Activated CD4-positive, alpha-beta T cell treated with anti-CD3 and anti-CD28 coated beads, Interleukin-2, Interleukin-4, amounts not matched to agents 100 ng/mL and 50 ng/mL, durations not matched to agents 16 hours and 8 hours (primary cell): Measurements from ENCODE around the gene GP1BB.
"Not testable (repeated sequence)": the region's sequence is repeated elsewhere in the genome, so short reads cannot be mapped to it uniquely, and the experiment has no call there.

Experiments
- DNase-seq: peaks from one replicate; pipeline ENCODE4 v3.0.0-alpha.2; 2020; ENCODE audit warnings: low spot score

The GP1BB gene

DNA sequence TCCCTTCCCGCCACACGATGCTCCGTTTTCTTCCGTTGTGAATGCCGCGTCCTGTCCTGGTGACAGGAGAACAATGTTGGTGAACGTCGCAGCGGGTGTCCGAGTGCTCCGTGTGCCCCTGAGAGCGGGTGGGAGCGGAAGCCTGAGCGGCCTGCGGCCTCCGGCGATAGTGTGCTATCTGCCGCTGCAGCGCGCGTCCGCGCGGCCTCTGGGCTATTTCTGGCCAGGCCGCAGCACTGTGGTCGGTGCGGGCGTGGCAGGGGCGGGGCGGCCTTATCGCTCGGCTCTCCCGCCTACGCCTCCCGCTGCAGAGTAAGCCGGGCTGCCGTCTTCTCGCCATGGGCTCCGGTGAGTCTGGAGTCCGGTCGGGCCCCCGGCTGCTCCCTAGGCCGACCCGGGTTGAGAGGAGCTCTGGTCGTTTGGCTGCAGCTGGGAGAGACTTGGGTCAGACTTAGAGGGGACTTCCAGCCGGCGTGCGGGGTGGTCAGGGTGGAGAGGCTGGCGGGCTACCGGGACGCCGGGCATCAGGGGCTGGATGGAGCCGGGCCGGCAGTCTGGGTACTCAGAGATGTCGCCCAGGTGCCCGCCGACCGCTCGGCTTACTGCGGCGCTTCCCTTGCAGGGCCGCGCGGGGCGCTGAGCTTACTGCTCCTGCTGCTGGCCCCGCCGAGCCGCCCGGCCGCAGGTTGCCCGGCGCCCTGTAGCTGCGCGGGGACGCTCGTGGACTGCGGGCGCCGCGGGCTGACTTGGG, at the start of gene GP1BB:
TSS of gene GP1BB (plus strand) at position 308 of the 751 bp plus-strand sequence. CDS start at position 339, 31 bp downstream.
- DNase-seq, result peak; percentile 30

DNA sequence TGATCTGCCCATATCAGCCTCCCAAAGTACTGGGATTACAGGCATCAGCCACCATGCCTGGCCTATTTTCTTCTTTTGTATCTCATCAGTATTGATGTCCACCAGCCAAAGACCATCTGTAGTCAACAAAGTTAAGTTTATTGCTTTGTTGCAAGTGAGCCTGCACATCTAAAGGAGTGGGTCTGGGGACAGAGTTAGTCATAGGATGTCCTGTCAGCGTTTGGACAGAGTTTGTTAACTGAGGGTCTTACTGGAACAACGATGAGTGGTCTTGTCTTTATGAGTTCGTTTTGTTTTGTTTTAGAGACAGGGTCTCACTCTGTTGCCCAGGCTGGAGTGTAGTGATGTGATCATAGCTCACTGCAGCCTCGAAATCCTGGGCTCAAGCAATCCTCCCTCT, 49.7 kb upstream of the GP1BB start:
- DNase-seq, result no peak

DNA sequence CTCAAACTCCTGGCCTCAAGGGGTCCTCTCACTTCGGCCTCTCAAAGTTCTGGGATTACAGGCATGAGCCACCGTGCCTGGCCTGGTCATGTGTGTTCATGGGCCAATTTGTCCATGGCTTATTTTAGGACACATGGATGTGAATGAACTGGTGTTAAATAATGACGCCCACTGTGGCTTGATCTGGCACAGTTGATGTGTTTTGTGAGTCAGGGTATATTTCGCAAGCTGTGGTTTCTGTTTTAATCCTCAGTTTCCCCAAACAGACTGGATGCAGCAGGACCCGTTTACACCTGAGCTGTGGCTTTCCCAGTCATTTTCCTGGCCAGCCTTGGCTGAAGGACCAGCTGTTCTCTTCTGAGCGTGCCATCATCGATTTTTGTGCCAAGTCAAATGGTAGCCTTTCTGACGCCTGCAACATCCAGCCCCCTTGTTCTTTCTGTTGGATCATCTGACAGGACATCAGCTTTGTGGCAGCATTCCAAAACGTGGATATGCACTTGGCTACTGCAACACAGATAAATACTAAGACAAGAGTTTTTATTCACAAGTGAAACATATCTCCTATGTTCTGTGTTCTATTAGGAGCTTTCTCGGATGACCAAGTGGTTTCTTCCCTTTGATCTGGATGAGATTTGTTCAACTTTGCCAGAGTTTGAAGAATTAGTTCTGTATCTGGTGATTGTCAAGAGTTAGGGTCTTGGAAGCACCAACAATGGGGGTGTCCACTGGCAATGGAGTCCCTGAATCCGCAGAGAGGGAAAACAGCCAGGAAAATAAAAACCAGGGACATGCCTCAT, 49.0 kb upstream of the GP1BB start:
- DNase-seq, result no peak

DNA sequence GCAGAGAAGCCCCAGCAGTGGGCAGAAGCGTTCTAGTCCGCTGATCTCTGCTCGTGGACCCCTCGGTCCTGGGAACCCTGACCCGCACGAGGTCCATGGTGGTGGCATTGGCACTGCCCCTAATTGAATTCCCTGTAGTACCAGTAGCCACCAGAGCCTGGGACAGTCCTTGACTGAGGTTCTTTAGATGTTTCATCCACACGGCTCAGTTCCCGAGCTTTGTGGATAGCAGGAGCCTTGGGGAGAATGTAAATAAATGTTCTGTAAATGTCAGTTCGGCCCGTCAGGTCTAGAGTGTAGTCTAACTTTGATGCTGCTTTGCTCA, 48.4 kb upstream of the GP1BB start:
- no peak for DNase-seq

DNA sequence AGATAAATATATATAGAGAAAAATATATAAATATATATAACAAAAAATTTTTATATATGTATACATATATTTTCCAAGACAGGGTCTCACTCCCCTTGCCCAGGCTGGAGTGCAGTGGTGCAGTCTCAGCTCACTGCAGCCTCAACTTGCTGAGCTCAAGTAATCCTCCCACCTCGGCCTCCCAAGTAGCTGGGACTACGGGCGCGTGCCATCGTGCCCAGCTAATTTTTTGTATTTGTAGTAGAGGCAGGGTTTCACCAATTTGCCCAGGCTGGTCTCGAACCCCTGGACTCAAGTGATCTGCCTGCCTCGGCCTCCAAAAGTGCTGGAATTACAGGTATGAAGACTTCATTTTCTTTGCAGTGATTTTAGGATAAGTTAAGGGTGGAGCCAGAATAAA, 47.9 kb upstream of the GP1BB start:
- no peak for DNase-seq

DNA sequence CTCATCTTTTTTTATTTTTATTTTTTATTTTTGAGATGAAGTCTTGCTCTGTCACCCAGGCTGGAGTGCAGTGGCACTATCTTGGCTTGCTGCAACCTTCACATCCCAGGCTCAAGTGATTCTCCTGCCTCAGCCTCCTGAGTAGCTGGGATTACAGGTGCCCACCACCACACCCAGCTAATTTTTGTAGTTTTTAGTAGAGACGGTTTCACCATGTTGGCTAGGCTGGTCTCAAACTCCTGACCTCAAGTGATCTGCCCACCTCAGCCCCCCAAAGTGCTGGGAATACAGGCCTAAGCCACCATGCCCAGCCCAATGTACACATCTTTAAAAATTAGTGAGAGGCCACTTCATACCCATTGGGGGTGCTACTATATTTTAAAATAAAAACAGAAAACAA, 46.9 kb upstream of the GP1BB start:
- not testable (repeated sequence) for DNase-seq

DNA sequence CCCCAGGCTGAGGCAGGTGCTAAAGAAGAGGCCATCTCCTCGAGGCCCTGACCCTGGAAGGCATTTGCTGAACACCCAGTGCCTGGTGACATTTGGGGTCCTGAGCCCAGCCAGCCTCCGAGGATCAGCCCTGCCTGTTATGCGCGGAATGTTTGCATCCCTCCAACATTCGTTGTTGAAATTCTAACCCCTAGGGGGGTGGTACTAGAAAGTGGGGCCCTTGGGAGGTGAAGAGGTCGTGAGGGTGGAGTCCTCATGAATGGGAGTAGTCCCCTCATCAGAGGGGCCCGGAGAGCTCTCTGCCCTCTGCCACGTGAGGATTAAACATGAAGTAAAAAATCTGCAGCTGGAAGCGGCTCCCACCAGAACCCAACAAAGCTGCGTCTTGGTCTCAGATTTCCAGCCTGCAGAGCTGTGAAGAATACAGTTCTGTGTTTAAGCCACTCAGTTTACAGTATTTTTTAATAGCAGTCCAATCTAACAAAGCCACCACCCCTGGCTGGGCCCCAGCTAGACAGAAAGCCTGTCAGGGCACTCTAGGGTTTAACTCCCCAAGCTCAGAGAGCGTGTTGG, 44.3 kb upstream of the GP1BB start:
- no peak for DNase-seq

DNA sequence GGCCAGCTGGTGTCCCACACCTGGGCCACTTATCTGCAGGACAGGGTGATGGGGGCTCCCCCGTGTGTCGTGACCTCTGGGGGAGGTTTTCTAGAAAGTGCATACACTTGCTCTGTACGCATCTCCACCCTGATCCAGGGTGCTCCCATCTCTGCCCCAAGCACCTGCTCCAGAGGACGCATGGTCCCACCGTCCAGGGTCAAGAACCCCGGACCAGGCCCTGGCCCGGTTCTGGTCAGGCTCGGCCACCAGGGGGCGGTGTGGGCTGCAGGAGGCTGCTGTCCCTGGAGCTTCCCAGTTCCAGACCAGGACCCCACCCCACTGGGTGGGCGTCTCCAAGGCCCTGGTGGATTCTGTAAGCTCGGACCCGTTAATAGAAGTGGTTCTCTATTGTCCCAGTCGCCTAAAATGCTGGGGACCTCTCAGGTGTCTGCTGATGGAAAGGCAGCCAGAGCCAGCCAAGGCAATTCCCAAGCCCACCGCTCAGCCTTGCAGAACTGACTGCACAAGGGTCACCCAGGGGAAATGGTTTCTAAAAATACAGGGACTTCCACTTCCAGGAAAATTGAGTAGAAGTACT, 43.7 kb upstream of the GP1BB start:
- peak; percentile 18 for DNase-seq

DNA sequence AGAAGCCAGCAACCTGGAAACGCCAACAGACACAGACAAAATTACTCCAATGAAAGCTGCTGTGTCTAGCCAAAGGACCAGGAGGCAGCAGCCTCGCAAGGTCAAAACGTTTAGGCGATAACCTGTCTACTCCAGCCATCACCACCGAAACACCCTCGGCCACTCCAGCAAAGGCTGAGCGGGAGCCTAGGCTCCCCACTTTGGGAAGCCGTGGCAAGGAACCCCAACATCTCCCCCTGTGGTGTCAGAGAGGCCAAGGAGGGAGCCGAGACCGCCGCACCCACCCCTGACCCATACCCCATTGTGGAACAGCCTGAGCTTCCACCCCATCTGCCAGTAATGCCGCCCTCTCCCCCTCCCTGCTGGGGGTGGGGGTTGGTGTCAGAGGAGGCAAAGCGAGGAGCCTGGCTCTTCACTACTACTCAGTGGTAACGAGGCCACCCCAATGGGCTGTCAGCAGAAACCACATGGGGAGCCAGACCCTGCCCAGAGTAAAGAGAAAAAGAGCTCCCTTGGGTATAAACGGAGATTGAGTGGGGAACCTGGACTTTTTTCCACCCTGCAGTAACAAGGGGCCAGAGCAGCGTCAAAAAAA, 43.0 kb upstream of the GP1BB start:
- DNase-seq, result no peak

DNA sequence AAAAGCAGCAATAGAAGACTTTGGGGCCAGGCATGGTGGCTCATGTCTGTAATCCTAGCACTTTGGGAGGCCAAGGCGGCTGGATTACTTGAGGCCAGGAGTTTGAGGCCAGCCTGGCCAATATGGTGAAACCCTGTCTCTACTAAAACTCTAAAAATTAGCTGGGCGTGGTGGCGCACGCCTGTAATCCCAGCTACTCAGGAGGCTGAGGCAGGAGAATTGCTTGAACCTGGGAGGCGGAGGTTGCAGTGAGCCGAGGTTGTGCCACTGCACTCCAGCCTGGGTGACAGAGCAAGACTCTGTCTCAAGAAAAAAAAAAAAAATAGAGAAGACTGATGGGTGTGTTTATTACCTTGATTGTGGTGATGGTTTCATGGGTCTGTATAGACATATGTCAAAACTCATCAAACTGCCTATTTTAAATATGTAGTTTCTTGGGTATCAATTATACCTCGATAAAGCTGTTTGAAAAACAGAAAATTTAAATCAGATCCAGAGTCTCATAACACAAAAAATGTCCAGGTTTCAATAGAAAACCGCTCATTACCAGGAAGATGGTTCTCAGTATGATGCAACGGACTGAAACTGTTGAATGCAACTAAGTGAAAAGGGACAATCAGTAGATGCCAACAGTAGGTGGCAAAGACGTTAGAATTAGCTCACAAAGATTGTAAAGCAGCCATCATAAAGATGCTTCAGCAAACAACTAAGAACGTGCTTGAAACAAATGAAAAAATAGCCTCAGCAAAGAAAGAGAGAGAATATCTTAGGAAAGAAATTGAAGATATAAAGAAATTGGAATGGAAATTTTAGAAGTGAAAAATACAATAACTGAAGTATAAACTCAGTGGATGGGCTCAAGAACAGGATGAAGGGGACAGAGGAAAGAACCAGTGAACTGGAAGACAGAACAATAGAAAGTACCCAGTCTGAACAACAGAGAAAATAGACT, 42.2 kb upstream of the GP1BB start:
- DNase-seq, result peak; percentile 27

DNA sequence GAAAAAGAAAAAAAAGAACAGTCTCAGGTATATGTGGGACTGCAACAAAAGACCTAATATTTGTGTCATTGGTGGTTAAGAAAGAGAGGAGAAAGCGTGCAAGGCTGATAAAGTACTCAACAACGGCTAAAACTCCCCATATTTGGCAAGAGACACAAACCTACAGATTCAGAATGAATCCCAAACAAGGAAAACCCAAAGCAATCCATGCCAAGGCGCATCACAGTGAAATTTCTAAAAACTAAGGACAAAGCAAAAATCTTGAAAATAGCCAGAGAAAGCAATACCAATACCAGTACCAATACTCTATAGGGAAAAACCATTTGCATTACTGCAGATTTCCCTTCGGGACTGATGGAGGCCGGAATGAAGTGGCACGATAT, 41.5 kb upstream of the GP1BB start:
- no peak for DNase-seq

DNA sequence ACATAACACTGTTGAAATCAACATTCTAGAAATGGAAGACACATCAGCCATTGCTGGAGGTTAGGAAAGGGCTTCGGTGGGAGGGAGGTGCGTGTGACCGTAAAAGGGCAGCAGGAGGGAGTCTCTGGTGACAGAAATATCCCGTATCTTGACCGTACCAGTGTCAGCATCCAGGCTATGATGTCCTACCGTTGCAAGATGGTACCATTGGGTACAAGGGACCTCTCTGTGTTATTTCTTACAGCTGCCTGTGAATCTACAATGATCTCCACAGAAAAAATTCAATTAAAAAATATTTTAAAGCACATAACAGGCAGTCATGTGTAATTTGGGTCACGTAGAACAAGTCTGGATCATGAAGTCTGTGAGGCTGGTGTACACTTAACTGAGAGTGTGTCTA, 36.4 kb upstream of the GP1BB start:
- no peak for DNase-seq

DNA sequence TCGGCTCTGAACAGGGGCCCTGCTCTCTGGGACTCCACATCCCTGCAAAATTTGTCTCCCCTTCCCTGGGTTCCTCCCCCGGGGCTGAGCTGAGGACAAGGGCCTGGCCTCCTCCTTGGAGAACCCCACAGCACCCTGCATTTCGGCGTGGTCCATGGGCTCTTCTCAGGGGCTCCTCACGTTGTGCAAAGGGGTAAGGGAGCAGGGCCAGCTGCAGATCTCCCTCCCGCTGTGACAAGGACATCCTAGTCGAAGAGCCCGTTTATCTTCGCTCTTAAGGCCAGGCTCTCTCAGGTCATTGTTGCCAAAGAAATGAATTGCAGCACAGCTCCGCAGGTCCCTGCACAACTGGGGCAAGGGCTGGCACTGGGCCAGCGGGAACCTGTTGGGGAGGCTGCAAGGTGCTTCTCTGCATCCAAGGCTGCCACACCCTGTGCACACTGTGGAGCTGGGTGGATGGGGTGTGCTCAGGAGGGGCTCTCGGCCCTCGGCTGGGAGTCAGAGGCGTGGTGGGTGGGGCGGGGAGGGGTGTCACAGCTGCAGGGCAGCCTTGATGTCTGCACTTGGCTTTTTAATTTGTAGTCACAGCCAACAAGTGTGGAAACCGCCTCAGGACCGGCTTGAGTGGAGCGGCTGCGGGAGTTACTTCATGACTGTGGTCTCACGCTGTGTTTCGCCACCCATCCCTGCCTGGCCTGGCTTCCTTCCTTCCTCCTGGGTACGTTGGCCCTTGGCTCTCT, 35.6 kb upstream of the GP1BB start:
- no peak for DNase-seq

DNA sequence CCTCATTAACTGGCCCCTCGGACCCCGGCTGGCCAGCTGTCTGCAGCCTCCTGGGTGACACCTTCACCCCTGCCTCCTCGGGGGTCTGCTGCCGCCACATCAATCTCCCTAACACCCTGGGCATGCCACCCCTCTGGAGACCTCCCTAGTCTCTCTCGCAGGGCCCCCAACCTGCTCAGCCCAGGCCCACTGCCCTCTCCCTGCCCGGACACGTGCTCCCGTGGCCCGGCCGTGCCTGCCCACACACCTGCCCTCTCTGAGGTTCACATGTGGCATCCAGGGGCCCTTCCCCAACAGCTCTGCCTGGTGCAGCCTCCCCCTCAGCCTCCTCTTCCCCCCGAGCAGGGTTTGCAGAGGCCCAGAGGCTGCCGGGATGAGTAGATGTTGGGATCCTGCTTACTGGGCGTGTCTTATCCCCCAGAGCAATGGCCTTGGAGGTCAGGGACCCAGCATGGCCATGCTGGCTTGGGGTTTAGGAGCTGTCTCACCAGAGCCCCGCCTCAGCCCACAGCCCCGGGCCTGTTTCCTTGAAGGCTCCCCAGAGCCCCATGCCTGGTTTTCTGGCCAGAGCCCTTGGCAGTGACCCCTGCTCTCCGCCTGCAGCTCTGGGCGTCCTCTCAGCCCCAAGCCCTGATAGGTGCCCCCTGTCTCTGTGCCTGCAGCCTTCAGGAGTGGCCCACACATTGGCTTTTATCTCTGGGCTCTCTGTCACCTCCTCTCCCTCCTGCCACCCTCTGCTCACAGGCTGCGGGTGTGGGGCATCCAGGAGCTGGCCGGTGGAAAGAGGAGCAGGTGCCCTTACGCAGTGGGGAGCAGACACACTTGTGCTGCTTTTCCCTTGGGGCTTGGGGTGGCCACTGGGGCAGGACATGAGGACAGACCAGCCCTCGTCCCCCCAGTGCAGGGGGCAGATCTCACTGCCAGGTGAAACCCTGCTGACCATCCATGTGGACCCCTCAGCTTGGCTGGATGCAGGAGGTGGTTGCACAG, 34.7 kb upstream of the GP1BB start:
- DNase-seq, result no peak

DNA sequence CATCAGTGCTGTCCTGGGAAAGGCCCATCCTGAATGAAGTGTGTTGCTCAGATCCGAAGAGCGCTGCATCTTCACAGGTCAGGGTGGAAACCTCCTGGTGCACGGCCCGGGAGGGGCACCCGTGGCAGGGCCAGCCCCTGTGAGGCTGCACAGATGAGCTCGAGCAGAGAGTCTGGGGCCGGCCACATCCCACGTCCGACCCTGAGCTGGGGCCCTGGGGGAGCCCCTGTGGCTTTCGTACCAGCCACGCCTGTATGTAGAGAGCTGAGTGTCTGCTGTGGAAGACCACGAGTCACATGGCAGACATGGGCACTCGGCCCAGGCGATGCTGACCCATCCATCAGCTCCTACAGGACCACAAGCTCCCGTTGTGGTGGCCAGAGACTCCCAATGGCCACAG, 33.9 kb upstream of the GP1BB start:
- no peak for DNase-seq

DNA sequence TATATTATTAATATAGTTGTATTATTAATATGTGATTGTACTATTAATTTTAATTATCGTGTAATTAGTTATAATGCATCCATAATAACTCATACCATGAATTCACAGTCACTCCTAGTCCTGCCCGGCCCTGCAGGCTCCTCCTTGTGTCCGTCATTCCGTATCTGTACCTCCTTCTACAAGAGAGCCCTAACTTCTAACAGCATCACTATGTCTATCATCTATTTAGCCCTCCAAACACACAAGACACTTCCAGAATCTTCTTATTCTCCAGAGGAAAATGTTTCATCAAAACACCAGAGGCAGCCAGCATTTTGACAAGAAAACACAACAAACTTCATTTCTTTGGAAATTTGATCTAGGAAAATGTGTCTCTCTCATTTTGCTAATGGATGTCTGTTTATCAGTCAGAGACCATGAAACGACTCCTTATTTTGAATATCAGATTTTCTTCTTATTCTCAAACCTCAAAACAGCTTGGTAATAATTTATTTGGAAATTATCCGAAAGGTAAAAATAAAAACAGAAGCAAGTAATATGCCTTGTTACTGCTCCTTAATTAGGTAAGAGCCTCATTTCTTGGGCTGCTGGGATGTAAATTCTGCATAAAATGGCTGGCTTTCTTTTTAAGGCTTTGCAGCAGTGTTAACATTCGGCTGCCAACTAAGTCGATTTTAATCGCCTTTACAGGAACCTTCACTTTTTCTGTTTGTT, 32.2 kb upstream of the GP1BB start:
- no peak for DNase-seq

DNA sequence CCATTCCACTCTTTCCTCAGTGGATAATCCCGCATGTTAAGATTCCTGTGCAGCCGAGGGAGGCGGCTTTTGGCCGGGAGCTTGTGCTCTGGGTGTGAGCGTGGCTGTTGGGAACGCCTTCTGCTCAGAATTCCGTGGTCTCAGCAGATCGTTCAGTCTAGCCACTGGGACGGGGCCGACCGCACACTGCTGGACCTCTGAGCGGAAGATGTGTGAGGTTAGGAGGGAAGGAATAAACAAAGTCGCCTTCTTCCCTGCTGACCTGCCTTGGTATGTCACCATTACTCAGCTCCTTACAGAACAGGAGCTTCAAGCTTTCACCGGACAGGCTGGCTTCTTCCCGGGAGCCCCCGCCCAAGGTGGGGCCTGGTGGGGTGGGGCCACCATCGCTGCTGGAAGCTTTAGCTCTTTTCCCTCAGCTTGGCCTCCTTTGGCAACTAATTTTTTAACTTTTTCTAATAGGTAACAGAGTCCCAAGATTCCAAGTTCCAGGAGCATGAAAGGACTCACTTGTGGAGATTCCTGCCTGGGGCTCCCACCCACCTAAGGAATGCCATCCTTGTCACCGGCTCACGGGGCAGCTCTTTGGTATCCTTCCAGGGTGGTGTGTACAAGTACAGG, 31.5 kb upstream of the GP1BB start:
- DNase-seq, result no peak

DNA sequence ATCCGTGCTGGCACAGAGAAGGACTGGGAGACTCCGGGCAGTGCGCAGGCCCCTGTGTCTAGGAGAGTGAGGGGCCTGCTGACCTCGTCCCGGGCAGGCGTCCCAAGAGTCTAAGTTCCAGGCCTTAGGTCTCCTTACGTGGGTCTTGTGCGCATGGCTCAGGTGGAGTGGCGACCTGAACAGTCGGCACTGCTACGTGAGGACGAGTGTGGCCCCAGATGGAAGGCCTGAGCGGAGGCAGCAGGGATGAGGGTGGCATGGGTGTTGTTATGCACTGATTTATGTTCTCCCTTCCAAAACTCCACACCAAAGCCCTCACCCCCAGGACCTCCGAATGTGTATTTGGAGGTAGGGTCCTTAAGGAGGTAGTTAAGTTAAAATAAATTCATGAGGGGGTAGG, 29.8 kb upstream of the GP1BB start:
- DNase-seq, result no peak
